ENCODE results near the gene PTCHD4.

PTCHD4 gene

GRCh38 chr6:48099713-48100587 lies 11.0 kb downstream of the PTCHD4 start:
- no peak for DNase-seq (ENCODE audit: low spot score)

- peak; percentile 19 for DNase-seq (ENCODE audit: low spot score)
These were observed 12.1 kb downstream of the PTCHD4 start for GRCh38 chr6:48098923-48099322.

- no peak for DNase-seq (ENCODE audit: low spot score)
These were observed 18.3 kb downstream of the PTCHD4 start for GRCh38 chr6:48092550-48093217.

DNA sequence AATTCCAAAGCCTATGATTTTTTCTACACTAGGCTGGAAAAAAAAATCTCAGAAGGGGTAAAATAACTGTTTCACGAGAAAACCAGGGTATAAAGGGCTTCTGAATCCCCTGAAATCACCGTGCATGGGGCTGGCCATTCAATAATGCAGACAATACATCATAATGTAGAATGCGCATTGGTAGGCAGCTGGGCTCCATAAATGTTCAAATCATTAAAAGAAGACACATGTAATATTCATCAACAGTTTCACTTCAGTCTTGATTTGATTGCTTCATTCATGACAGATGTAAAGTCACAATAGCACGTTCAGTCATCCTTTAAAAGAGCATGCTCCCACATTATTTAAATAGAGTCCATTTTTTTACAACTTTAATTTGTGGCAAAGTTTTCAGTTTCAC lies 20.5 kb downstream of the PTCHD4 start:
- DNase-seq (ENCODE audit: low spot score): no peak

DNA sequence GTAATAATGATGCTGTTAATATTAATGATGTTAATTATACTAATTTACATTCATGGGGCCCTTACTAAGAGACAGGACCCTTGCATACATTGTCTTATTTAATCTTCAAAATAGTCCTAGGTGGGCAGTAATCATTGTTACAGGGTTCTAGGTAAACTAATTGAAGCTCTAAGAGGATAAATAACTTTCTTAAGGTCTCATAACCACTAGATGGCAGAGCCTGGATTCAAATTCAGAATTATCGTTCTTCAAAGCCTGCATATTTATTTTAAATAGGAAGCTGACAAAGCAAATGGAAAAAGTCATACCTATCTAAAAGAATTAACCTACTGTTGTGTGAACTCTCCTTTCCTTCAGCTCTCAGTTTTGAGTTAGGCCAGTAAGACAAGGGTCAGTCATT lies 23.5 kb downstream of the PTCHD4 start:
- peak; percentile 11 for DNase-seq (ENCODE audit: low spot score)

DNA sequence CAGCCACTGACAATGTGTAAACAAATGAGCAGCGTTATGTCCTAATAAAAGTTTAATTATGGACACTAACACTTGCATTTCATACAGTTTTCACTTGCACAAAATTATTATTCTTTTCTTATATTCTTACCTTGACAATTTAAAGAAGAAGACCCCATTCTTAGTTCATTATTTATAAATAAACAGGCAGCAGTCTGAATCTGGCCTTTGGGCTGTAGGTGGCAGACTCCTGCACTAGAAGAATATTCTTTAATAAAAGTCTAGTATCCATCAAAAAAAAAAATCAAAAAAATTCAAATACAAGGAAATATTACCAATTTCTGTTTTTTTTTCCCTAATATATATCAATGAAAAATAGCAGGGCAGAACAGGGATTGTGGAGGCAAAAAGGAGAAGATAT lies 24.8 kb downstream of the PTCHD4 start:
- no peak for DNase-seq (ENCODE audit: low spot score)

DNA sequence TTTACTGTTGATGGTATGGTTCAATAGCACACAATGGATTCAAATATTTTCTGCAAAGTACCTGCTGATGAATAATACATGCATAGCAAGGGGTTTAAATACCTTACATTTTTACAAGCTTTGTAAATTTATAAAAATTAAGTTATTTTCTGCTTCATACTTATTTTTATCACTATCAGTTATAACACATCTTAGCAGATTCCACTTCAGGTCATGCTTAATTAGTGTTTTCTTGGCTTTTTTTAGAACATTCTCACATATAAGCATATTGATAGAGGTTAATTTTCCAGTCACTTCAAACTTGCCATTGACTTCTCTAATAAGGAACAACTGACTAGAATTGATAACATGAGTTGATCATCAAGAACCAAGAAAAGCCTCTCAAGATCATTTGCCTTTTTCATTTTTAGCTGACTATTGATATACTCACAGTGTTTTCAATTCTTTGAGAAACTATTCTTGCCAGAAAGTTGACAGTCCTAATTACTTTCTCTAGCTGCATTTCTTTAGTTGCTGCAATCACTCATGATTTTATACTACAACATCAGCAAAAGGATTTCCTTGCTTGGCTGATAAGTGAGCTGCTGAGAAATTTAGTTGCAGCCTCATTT lies 25.8 kb downstream of the PTCHD4 start:
- DNase-seq (ENCODE audit: low spot score): no peak

- peak; percentile 13 for DNase-seq (ENCODE audit: low spot score)
These were observed 26.8 kb downstream of the PTCHD4 start for GRCh38 chr6:48084201-48084600.

- no peak for DNase-seq (ENCODE audit: low spot score)
These were observed 30.6 kb downstream of the PTCHD4 start for GRCh38 chr6:48080227-48081009.

DNA sequence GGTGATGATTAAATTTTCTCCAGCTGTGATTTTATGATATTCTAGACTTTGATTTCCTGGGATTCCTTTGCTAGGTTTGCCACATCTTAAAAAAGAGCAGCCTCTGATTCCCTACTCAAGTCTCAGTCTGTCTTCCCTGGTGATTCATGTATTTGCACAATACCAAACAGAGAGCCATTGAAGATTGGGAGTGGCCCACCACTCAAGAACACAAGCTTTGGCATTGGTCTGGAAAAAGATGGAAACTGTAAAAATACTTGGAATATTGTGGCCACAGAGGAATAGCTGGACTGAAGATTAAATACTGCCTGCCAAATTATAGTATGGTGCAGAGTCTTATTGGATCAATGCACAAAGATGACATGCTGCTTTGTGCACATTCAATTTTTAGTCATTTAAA lies 32.9 kb downstream of the PTCHD4 start:
- DNase-seq (ENCODE audit: low spot score): peak; percentile 11

DNA sequence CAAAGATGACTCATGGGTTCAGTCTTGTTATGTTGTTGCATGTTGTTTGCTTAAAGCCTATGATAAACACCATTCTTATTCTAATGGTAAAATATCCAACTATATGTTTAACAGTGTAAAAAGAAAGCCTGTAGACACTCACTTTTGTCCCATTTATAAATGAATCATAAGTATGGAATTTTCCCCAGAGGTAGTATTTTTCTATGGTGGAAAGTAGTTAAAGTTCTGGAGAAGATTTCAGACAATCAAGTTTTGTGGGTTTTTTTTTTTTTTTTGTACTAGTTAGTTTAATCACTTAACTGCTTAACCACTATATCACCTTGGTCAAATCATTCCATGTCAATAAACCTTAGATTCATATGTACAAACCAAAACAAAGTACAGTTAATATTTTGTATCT lies 35.8 kb downstream of the PTCHD4 start:
- no peak for DNase-seq (ENCODE audit: low spot score)

GRCh38 chr6:48073976-48074767 lies 36.8 kb downstream of the PTCHD4 start:
- no peak for DNase-seq (ENCODE audit: low spot score)

- no peak for DNase-seq (ENCODE audit: low spot score)
These were observed 39.2 kb downstream of the PTCHD4 start for GRCh38 chr6:48071833-48072232.

DNA sequence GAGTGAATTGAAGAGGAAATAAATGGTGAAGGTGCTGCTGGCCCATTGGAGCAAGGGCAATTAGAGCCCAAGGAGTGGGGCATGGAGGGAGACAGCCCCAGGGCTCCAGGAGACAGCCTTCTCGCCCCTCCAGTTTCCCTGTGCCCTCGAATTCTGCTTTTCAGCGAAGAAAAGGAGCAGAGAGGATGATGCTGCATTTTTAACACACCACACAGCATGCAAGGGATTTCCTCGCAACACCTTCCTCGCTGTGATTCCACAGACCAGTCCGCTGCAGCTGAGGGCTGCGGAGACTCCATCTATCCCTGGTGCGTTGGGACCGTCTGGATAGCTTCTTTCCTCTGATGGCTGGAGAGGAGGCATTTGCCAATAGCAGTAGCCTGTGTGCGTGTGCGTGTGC lies 41.7 kb downstream of the PTCHD4 start:
- DNase-seq (ENCODE audit: low spot score): peak; percentile 10

DNA sequence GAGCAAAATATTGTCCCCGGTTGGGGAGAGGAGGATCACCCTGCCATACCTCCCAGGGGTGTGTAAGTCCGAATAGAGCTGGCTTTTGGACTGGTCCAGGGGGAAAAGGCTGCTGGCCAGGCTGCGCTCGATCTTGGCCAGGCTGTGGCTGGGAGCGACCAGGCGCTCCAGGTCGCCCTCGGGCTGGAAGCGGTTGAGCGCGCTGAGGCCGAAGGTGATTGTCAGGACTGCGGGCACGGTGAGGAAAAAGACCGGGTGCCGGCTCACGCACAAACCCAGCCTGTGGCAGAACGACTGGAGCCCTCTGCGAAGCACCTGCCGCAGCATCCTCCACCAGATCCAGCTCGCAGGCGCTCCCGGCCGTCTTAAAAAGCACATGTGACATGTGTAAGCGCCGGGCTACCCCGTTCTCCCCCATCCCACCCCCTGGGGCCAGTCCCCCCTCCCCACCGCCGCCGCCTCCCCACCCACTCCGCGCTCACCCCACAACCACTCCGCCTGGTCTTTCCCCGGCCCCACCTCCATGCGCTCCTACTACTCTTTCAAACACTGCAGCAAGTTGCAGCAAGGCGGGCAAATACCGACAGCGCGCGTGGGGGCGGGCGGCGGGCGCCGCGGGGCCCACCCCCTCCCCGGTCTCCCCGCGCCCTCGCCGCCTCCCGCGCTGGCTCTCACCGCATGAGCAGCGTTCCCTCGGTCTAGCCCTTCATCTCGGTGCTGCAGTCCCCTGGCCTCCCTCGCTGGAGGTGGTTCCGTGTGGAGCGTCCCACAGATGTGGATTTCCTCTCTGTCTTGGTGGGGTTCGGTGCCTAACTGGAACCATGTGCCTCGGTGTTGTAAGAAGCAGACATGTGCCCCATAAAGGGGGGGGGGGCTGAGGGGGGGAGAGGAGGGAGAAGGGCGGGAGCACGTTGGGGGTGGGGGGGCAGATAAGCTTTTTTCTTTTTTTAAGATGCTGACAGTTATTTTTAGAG lies 42.4 kb downstream of the PTCHD4 start:
- DNase-seq (ENCODE audit: low spot score): peak; percentile 23

GRCh38 chr6:48067886-48068277 lies 43.1 kb downstream of the PTCHD4 start:
- DNase-seq (ENCODE audit: low spot score): no peak

DNA sequence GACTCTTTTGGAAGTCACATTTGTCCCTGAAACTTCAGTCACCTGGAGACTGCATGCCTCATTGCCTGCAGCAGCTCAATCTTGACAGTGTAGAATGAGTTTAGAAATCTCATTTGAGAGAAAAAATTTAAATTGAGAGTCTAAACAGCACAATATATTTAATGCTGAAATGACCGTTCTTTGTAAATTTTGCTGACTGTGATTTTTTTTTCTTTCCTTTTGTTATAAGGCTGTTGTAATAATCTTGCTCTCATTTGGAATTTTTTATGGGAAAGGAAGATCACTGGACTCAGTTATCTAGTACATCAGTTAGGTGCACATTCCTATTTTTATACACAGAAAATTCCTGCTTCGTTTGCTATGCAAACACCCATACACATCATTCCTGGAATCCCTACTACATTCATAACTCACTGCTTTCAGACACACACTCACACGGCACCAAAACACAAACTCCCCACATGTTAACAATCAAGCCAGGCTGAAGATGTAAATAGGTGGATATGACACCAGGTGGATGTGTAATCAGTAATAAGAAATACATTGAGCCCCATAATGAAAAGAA lies 43.8 kb downstream of the PTCHD4 start:
- peak; percentile 10 for DNase-seq (ENCODE audit: low spot score)

GRCh38 chr6:48061265-48061990 lies 49.6 kb downstream of the PTCHD4 start:
- peak; percentile 37 for DNase-seq (ENCODE audit: low spot score)
